Stimulated activated CD4-positive, alpha-beta T cell treated with anti-CD3 and anti-CD28 coated beads, TNF-alpha, amount 100 ng/mL, for 4 hours (primary cell): ENCODE results near the gene SRBD1.

Source experiments
- DNase-seq, 3 experiments: peaks; one replicate each; pipeline ENCODE4 v3.0.0-alpha.2; 2020; ENCODE audit warnings: low read depth in 3 of 3

The SRBD1 gene, protein sequence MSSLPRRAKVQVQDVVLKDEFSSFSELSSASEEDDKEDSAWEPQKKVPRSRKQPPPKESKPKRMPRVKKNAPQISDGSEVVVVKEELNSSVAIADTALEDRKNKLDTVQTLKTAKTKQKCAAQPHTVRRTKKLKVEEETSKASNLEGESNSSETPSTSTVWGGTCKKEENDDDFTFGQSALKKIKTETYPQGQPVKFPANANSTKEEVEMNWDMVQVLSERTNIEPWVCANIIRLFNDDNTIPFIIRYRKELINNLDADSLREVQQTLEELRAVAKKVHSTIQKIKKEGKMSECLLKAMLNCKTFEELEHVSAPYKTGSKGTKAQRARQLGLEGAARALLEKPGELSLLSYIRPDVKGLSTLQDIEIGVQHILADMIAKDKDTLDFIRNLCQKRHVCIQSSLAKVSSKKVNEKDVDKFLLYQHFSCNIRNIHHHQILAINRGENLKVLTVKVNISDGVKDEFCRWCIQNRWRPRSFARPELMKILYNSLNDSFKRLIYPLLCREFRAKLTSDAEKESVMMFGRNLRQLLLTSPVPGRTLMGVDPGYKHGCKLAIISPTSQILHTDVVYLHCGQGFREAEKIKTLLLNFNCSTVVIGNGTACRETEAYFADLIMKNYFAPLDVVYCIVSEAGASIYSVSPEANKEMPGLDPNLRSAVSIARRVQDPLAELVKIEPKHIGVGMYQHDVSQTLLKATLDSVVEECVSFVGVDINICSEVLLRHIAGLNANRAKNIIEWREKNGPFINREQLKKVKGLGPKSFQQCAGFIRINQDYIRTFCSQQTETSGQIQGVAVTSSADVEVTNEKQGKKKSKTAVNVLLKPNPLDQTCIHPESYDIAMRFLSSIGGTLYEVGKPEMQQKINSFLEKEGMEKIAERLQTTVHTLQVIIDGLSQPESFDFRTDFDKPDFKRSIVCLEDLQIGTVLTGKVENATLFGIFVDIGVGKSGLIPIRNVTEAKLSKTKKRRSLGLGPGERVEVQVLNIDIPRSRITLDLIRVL

DNA sequence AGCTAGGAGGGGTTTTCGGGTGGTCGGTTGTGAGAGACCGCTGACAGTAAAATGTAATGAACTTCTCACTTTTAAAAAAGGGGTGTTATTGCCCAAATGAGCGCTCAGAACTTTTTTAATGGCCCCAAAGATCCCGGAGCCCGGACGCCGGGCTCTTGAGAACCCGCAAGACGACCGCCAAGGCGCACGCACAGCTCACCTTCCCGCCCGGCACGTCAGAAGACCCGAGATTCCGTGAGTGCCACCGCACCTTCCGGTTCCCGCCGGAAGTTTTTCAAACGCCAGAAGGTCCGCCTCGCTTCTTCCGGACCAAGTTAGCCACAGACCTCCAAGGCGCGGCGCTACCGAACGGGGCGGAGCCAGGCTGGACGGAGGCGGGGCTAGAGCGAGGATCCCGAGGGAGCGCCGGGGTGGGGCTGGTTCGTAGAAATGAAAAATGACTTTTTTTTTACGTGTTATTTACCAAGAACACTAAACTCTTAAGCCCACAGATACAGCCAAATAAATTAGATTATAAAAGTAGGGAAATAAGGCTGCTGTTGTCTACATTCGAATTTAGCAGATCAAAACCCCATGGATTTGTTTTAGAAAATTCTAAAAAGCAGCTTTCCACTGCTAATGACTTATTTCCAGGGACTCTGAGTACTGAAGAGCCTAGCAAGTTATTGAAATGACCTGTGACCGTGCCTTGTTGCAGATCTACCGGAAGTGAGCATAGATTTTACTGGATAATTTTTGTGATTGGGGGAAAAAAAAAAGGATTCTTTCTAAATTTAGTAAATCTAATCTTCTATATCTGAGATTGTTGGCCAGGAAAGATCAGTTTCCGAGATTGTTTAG is at the start of gene SRBD1:
Gene SRBD1, minus strand, starts transcription at position 248 of the 840 bp plus-strand sequence. CDS start 5,826 bp downstream, outside the sequence.
- peak; percentile 76 to 83 (median 76) for DNase-seq

DNA sequence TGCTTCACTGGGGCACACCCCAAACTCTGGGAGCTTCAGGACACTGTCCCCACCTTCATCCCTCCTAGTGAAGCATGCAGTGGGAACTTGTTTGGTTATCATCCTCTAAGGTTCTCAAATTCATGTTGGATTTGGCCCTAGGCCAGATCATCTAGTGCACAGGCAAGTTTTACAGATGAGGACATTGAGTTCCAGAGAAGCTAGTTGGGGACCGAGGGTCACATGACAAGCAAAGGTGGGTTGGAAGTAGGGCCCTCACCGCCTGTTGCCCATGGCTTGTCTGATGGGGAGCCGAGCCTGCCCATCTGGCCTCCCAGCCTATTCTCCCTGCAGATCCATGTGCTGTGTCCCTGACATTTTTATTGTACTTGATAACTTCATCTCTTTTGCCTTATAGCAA is 43.2 kb upstream of the SRBD1 start:
- no peak for DNase-seq

DNA sequence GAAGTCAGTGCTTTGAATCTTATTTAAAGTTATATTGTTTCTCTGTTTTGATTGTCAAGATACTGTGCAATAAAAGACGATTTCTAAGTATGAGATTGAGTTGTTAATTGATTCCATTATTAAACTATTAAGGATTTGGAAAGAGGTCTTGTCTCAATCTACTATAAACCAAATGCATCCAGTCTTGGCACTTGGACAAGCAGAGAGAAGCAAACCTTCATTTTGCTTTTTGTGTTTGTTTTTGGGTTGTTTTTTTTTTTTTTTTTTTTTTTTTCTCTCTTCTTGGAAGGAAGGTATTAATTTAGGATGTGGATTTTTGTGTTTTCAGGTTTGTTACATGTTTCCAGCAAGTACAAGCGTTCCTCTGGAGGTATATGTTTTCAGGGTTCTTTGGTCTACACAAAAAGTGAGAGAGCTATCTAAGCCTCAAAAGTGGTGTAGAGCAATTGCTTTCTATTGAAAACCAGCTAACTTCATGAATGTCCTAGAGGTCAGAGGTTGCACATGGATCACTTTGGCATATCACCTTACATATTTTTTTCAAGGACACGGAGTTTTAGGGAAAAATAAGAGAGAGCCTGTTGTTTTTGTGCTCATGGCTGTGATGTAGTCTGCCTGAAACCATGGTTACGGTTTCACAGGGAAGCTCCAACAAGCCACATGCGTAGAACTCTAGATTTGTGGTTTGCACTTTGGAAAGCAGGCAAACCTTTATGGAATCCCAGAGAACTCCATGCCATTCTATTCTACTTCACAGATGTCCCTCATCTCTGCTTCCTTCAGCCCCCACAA is 42.3 kb upstream of the SRBD1 start:
- no peak for DNase-seq

DNA sequence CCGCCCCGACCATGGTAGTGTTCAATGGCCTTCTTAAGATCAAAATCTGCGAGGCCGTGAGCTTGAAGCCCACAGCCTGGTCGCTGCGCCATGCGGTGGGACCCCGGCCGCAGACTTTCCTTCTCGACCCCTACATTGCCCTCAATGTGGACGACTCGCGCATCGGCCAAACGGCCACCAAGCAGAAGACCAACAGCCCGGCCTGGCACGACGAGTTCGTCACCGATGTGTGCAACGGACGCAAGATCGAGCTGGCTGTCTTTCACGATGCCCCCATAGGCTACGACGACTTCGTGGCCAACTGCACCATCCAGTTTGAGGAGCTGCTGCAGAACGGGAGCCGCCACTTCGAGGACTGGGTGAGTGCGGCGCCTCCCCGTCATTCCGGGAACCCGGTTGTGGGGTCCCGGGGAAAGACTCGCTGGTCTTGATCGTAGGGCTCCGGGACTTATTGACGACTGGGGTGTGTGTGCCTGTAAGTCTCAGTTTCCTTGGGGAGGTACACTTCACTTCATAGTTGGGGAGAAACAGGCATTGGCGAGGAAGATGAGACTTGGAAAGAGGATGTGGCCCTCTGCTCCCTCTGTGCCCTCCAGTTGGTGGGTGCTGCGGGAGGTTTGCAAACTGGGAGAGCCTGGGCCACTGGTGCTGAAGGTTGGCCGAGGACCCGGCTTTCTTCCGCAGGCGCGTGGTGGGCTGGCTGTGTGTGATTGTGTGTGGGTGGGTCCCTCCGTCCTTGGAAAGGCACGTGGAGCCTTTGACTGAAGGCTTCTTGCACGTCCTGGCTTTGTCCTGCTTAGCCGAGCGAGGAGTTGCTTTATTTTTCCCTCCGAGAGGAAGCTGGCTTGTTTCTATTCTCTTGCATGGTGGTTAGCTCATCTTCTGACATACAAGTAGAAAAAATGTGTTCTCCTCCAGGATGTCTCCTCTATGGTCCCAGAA is 41.3 kb upstream of the SRBD1 start:
- peak in 1 of 3 experiments; percentile 6 for DNase-seq

DNA sequence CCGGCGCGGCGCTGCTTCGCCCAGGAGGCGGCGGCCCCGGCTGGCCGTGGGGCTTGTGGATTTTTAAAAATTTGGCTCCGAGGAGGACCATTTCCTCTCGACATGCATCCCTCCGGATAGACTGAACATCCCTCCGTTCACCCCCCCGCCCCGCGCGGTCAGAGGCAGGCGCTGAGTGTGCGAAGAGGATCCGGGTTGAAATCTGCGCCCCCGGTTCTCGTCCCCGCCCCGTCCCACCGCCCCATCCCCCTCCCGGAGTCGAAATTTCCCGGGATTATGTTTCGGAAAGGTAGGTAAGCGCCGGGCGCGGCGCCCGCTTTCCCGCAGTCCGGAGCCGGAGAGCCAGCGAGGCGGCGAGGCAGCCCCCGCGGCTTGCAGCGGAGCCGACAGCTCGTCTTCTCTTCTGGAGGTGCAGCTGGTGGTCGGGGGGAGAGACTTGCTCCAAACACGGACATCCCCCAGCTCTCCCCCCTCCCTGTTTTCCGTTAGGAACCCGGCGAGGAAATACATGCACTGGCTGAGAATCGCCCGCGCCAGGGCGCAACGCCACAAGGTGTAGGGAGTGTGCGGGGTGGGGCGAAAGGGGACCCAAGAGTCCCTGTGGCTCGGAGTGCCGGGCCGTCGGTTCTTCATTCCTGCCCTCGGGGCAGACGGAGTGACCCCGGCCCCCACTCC is 40.5 kb upstream of the SRBD1 start, which contains the start of gene PRKCE:
Gene PRKCE, plus strand, starts transcription at position 261 of the 675 bp plus-strand sequence.
- peak in 2 of 3 experiments; percentile 28 to 29 for DNase-seq

DNA sequence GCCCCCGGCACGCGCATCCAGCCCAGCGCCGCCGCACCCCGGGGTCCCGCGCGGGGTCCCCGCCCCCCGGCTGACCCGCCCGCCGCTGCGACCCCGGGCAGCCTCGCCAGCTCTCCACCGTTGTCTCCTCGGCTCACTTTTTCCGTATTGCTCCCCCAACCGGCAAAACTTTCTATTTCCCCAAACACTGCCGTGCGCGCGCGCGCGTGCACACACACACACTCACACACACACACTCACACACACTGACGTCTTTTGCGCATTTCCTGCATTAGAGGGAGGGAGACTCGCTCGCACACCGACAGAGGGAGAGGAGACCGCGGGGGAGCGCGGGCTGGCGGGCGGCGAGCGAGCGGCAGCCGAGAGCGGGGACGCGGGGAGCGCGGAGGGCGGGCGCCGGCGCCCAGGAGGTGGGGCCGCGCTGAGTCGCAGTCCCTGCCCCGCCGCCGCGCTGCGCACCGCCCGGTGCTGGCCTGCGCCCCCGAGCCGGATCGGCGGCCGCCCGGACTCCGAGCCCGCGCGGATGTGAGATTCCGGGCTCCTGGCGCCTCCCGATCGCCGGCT is 39.9 kb upstream of the SRBD1 start:
- peak; percentile 65 to 92 (median 91) for DNase-seq

DNA sequence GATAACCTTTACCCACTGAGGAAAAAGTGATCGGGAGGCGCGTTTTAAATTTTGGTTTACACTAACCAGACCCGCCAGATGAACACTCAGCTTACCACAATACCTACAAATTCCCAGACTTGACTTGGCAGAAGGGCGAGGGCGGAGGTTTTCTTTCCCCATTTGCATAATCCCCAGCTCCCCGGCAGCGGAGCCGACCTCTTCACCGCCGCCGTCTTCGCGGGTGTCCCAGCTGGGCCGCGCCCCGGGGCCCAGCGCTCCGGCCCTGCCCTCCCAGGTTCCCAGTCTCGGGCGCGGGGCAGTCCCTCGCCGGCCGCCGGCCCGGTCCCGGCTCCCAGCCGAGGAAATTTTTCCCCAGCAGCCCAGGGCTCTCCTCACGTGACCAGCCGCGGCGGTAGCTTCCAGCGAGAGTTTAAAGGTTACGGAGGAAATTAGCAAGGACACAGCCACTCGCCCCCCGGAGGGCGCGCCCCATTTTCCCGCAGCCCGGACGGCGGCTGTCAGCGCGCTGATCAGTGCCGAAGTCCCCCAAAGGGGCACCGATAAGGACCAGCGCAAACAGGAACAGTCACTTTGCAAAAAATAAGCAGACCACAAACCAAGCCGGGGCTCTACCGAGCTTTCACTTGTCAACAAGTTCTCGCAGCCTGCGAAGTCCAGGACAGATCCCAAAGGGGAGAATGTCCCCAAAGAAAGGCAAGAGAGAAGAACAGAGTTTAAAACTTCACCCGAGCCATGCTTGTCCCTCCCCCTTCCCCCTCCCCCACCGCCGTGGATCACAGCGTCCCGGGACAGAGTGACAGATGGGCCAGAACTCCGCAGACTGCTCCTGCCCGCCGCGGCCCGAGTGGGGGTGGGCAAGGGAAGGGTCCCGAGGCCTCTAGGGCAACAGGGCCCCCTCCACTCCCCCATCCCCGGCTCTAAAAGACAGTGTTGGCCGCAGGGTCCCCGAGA is 39.1 kb upstream of the SRBD1 start:
- peak; percentile 23 to 34 (median 29) for DNase-seq

DNA sequence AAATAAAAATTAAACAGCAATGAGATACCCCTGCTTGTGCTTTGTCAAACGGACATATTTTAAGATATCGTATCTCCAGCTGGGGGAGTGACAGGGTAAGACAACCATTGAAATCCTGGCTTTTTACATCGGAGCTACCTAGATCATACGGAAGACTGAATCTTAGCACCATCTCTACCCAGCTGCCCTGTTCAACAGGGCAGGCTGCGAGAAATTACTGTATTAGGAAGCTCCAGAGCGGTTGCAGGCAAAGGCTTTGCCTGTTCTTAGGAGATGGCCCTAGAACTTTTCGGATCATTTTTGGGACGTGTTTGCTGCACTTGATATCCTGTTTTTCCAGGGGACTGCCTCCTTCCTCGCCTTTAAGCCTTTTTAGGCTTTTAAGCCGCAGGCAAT is 38.4 kb upstream of the SRBD1 start:
- no peak for DNase-seq

DNA sequence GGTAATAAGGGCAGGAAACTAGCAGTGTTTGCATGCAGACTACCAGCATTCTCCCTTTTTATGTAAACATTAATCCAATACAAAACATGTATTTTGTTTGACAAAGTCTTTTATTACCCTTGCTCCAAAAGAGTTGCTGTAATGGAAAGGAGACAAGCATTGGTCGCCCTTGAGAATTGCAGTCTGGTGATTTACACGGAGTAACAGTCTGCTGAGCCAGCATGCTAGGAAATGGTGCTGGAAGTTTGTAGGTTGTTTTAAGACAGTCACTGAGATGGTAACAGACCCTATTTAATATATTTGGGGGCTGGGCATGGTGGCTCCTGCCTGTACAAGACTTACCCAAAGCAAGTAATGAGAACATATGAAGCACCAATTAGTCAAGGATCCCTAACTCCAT is 37.6 kb upstream of the SRBD1 start:
- no peak for DNase-seq

DNA sequence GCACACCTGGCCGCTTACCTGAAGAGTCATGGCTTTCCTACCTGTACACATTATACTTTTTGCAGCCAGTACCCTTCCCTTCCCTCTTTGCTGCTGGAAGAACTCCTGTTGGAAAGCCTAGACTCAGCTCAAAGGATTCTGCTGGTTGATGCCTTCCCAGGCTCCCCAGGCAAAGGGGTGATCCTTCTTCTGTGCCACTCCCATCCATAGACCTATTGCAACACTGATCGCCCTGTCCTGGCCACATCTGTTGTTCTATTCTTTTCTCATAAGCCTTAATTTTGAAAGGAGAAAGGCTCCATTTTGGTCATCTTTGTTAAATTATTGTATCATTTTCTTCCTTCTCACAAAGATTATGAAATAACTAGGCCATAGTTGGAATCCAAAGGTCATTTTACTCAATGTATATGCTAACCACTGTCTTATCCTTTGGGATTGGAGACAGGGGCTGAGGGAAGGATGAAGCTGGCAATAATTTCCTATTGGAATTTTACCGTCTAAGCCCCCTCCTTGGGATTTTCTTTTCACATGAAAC is 37.0 kb upstream of the SRBD1 start:
- no peak for DNase-seq

DNA sequence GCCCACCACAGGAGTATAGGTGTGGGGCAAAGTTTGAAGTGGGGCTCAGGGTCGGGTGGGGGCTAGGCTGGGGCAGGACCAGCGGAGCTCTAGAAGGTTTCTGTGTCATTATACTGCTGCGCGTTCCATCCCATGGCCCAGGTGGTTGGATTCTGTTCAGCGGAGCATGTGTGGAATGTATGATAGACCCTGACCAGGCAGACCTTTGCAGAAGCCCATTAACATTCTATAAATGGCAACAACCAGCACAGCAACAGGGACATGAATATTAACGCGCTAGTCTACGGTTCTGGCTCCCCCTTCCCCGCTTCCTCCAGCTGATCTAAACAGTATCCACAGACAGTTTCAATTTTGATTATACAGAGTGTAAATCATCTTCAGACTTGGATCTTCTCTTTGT is 36.3 kb upstream of the SRBD1 start:
- DNase-seq: no peak

DNA sequence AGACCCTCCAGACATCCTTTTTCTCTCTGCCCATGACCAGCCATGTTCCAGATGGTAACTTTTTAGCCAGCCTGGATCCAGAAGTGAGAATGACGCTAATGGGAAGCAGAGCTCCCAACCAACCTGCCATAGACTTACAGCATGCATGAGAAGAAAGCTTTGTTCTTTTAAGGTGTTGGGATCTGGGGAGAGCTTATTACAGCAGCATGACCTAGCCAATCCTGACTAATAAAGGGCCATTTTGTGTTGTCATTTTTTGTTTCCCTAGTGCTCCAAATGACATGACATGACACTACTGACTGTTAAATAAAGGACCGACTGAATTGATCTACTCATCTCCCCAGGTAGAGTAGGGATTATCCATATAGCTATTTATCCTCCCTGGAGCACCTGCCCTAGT is 35.2 kb upstream of the SRBD1 start:
- no peak for DNase-seq

DNA sequence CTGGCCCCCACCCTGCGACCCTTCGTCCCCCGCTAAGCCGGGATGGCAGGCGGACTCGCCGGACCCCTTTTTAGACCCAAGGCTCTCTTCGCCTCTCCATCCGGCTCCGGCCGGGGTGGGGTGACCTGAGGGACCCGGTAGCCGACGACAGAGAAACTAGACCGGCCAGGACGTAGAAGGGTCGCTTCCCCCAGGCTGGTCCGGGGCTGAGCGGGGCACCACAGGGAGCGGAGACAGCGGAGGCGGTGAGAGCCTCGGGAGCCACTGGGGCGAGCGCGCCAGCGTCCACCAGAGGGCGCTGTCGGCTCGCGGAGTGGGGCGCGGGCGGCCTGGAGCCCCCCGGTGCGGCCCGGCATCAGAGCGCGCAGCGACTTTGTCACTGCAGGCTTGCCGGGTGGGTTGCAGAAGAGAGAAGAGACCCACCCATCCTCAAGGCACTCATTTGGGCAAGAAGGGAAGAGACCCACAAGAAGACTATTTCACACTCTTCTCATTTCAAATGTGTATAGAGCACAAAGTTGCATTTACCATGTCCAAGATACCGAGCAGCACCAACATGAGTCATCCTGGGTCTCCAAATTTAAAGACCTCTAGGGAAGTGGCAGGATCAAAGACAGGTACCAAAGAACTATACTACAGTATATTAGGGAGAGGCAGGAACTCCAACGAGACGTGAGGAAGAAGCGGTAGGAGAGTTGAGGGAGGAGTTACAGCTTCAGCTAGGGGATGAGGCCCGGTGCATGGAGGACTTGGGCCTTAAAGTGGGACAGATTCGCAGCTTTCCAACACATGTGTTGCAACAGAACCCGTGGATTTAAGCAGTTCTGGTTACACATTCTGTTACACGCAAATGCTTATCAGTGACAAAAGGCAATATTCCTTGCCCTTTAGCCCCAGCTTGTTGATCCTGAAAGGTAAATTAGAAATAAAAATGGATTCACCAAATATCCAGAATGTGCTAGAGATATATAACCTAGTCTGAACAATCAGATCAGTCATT is 32.8 kb upstream of the SRBD1 start:
- peak; percentile 47 to 80 (median 61) for DNase-seq

DNA sequence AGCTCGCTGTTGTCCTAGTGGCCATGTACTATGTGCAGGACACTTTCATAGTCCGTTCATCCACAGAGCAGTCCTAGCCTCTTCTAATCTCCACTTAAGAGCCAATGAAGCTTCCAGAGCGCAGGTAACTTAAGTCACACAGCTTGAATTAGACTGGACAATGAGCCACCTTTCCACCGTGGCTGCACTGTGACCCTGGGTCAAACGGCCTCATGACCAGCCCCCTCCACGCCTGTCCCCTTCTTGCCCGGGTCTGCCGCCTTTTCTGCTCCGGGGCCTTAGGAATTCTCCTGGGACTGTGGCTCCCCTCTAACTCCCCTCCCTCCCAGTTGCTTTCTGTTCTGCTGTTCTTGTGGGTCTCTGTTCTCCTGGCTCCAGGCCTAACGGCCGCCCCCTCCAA is 32.0 kb upstream of the SRBD1 start:
- DNase-seq: no peak

DNA sequence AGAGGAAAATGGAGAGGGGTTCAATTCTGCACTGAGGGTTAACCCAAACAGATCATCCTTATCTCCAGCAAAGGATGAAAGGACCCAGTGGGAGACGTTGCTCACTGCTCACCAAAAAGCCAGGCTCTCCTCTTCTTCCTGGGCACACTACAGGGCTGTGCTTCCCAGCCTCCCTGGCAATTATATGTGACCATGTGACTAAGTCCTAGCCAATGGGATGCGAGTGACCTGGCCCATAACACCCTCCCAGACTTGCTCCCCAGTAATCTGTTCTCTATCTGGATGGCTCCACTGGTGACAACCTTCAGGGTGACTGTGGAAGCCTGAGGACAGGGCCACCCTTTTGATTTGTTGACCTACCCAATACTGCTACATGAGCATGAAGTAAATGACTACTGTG is 29.5 kb upstream of the SRBD1 start:
- no peak for DNase-seq

DNA sequence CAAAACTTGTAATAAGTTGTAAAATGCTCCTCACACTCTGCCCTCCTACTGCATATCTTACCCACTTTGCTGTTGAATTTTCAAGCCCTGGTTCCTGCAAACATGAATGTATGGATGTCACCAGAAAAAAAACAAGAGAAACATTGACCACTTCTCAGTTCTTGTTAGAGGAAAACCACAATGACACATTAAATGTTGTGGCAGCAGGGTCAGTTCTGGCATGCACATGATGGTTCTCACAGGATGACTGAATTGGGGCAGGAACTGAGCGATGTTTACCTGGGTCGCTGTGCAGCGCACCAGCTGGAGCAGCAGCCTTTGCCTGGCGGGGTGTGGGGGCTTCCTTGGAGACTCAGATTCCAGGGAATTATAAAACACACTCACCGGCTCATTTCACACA is 26.4 kb upstream of the SRBD1 start:
- DNase-seq: no peak
